Measurements from ENCODE around the gene MAP2K7.

The MAP2K7 gene

DNA sequence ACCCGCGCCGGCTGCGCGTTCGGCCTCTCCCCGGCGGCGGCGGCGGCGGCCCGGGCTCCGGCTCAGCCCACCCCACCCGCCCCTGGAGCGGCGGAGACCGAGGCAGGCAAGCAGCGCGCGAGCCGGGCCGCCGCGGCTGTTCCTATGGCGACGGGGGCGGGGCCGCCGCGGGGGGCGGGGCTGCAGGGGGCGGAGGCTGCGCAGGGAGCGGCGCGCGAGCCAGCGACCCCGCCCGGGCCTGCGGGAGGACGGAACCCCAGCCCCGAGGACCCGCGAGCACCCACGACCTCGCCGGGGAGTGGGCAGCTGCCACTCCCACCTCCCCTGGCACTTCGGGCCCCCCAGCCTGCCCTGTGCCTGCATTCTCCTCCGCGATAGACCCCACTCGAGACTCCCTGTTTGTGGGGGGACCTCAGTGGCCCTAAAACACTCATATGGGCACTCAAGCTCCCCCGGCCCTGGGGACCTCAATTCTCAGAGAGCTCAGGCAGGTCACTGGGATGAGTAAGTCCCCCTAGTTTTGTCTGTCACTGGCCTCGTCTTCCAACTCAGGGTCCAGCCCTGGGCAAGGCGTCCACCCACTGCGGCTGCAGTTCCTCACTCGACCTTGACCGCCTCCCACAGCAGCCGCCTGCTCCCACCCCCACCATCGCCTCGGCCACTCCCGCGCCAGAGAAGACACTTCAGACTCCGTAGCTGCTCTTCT lies 22.5 kb downstream of the MAP2K7 start, which contains the start of gene CTXN1:
TSS of gene CTXN1 (minus strand) at position 115 of the 706 bp plus-strand sequence. CDS start 597 bp downstream, outside the sequence.
- H3K9ac ChIP-seq (ENCODE audit: low read depth, low read length) = peak within 1 kb of the TSS; percentile 66
- H3K9me3 ChIP-seq (ENCODE audit: insufficient read depth, low read length, severe bottlenecking) = no peaks in the 10 kb centered on the region
- peak within 1 kb of the TSS; percentile 49 to 65; a peak in 3 of 4 replicates for H3K4me3 ChIP-seq (ENCODE audit: low read depth in 1 of 2, low read length in 2 of 2)
- ATAC-seq (ENCODE audit: insufficient read depth, low read depth) (peak; percentile 62), DNase-seq (peak; percentile 86)
- H3K79me2 ChIP-seq (ENCODE audit: insufficient read depth, low read length) = peaks cover 9% of the 10 kb centered on the region
- TF ChIP-seq, protein P1, sequence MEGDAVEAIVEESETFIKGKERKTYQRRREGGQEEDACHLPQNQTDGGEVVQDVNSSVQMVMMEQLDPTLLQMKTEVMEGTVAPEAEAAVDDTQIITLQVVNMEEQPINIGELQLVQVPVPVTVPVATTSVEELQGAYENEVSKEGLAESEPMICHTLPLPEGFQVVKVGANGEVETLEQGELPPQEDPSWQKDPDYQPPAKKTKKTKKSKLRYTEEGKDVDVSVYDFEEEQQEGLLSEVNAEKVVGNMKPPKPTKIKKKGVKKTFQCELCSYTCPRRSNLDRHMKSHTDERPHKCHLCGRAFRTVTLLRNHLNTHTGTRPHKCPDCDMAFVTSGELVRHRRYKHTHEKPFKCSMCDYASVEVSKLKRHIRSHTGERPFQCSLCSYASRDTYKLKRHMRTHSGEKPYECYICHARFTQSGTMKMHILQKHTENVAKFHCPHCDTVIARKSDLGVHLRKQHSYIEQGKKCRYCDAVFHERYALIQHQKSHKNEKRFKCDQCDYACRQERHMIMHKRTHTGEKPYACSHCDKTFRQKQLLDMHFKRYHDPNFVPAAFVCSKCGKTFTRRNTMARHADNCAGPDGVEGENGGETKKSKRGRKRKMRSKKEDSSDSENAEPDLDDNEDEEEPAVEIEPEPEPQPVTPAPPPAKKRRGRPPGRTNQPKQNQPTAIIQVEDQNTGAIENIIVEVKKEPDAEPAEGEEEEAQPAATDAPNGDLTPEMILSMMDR (IDR thresholded peaks at IDR 0.05; ENCODE audit: borderline replicate concordance, extremely low read depth, low read length, poor library complexity, severe bottlenecking) = no peak
- peaks cover 32% of the 10 kb centered on the region for H3K4me1 ChIP-seq (ENCODE audit: insufficient read depth, low read length)
- peaks cover 45% of the 10 kb centered on the region for H3K36me3 ChIP-seq (ENCODE audit: insufficient read depth, low read length)
- H3K4me2 ChIP-seq (ENCODE audit: insufficient read depth, low read length) = peak within 1 kb of the TSS; percentile 99
- no peaks in the 10 kb centered on the region for H3K27me3 ChIP-seq (ENCODE audit: insufficient read depth, low read length, poor library complexity)
- peak within 1 kb of the TSS; percentile 74 for H3K27ac ChIP-seq (ENCODE audit: low read length)
- peaks cover 49% of the 10 kb centered on the region for H4K20me1 ChIP-seq (ENCODE audit: insufficient read depth, low read length)
- H2AFZ ChIP-seq (ENCODE audit: low read depth, low read length) = peak within 1 kb of the TSS; percentile 86

DNA sequence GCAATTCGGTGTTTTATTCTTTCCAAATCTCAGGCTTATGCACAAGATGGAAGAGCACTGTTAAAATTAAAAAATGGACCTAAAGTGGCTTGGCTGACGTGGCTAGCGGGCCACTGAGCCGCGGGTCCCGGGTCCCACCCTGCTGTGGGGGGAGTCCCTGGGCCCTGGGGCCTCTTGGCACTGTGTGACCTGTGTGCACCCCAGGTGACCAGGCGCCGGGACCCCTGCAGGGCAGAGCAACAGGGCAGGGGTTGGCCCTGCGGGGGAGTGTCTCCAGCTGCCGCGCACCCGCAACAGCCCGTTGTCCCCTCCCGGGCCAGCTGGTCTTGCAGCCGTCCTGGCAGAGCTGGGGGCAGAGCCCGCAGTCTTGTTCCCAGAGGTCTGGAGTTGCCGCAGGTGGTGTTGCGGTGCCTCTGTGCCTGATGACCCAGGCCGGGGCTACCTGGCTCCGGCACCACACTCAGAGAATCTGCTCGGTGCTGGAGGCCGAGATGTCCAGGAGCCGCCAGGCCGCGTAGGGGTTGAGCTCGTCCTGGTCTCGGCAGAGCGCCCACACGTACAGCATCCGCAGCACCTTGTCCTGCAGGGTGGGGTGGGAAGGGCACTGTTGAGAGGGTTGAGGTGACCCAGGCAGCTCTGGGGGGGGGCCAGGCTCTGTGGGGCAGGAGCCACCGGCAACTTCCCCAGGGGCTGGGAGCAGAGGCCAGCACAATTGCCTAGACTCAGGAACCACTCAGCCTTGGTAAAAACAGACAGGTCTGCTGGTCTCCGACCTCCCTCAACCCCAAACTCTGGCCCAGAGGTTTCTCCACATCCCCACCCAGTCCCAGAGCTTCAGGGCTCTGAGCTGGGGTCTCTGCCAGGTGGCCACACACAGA lies 23.3 kb downstream of the MAP2K7 start:
- Histone ChIP-seq H3K9ac (ENCODE audit: low read depth, low read length) (peak overlapping the region; percentile 52; the same call in 1 of the 2 replicates), H3K27me3 (ENCODE audit: insufficient read depth, low read length, poor library complexity) (no peaks in the 10 kb centered on the region), H3K4me1 (ENCODE audit: insufficient read depth, low read length) (peaks cover 24% of the 10 kb centered on the region), H3K4me3 (ENCODE audit: low read depth in 1 of 2, low read length in 2 of 2) (peak overlapping the region in 1 of 2 experiments; percentile 61; a peak in 1 of 4 replicates), H3K27ac (ENCODE audit: low read length) (no peak overlapping the region), H2AFZ (ENCODE audit: low read depth, low read length) (no peak overlapping the region), H4K20me1 (ENCODE audit: insufficient read depth, low read length) (peaks cover 45% of the 10 kb centered on the region), H3K4me2 (ENCODE audit: insufficient read depth, low read length) (peak overlapping the region; percentile 99; the same call in 1 of the 2 replicates), H3K36me3 (ENCODE audit: insufficient read depth, low read length) (peaks cover 48% of the 10 kb centered on the region), H3K9me3 (ENCODE audit: insufficient read depth, low read length, severe bottlenecking) (no peaks in the 10 kb centered on the region), H3K79me2 (ENCODE audit: insufficient read depth, low read length) (peaks cover 9% of the 10 kb centered on the region)
- DNase-seq = no peak
- TF ChIP-seq, protein P1 (IDR thresholded peaks at IDR 0.05; ENCODE audit: borderline replicate concordance, extremely low read depth, low read length, poor library complexity, severe bottlenecking) = no peak
- no peak for TF ChIP-seq EZH2 (IDR thresholded peaks at IDR 0.05; ENCODE audit: borderline replicate concordance, low read depth, low read length, severe bottlenecking)
- no peak for ATAC-seq (ENCODE audit: insufficient read depth, low read depth)

DNA sequence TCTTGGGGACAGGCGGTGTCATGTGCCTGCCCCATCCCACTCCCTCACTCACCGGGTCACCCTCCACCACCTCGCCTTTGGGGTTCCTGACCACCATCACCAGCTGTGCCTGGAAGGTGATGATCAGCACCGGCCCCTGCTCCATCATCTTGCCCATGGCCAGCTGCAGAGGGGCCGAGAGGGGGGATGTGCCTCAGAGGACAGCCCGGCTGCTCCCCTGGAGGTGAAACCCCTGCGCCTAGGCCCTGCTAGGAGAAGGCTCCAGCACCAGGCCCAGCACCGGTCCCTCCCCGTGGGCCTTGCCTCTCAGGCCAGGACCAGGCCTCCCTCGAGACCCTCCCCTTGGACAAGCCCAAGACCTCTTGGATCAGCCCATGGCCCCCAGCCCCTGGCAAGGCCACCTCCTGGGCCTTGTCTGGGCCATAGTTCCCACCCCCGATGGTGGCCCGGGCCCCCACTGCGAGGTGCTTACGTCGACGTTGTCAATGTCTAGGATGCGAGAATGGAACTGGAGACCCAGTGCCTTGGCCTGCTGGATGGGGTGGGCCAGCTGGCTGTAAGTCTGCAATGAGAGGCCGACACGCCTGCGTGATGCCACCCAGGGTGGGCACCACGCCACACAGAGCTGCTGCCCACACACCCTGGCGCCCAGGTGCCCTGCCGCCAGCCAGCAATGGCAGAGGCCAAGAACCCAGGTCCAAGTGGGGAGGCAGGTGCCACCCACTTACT lies 24.1 kb downstream of the MAP2K7 start:
- Histone ChIP-seq H3K27ac (ENCODE audit: low read length) (no peak overlapping the region), H3K9me3 (ENCODE audit: insufficient read depth, low read length, severe bottlenecking) (no peaks in the 10 kb centered on the region), H3K4me3 (ENCODE audit: low read depth in 1 of 2, low read length in 2 of 2) (no peak overlapping the region), H2AFZ (ENCODE audit: low read depth, low read length) (no peak overlapping the region), H3K27me3 (ENCODE audit: insufficient read depth, low read length, poor library complexity) (no peaks in the 10 kb centered on the region), H3K79me2 (ENCODE audit: insufficient read depth, low read length) (peaks cover 9% of the 10 kb centered on the region), H3K9ac (ENCODE audit: low read depth, low read length) (no peak overlapping the region), H3K36me3 (ENCODE audit: insufficient read depth, low read length) (peaks cover 48% of the 10 kb centered on the region), H3K4me1 (ENCODE audit: insufficient read depth, low read length) (peaks cover 18% of the 10 kb centered on the region), H4K20me1 (ENCODE audit: insufficient read depth, low read length) (peaks cover 47% of the 10 kb centered on the region), H3K4me2 (ENCODE audit: insufficient read depth, low read length) (no peak overlapping the region)
- ATAC-seq (ENCODE audit: insufficient read depth, low read depth) = no peak
- TF ChIP-seq, protein P1 (IDR thresholded peaks at IDR 0.05; ENCODE audit: borderline replicate concordance, extremely low read depth, low read length, poor library complexity, severe bottlenecking) = no peak
- no peak for TF ChIP-seq EZH2 (IDR thresholded peaks at IDR 0.05; ENCODE audit: borderline replicate concordance, low read depth, low read length, severe bottlenecking)
- DNase-seq = no peak

Measured in DND-41 (cell line).